ENCODE results near the gene DROSHA.

Gene DROSHA

DNA sequence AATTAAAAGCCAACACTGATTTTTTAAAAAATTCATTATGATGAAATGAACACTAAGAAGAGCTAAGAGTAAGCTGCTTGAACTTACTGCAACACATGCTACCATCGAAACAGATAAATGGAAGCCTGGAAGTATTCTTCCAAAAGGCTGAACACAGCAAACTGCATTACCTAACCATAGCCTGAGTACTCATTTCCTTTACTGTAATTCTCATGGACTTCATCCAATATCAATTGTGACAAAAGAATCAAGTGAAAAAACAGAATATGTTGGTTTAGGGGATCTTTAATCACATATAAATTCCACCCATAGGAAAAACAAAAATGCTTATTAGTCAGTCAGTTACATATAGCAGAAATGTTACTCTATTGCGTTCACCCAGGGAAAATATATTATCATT is 68.5 kb downstream of the DROSHA start:
- no peaks in the 10 kb centered on the region for H4K20me1 ChIP-seq (ENCODE audit: insufficient read depth, low read length)
- H3K4me1 ChIP-seq (ENCODE audit: insufficient read depth, low read length), result no peaks in the 10 kb centered on the region
- DNase-seq (no peak), ATAC-seq (ENCODE audit: insufficient read depth, low read depth) (no peak)
- no peaks in the 10 kb centered on the region for H3K79me2 ChIP-seq (ENCODE audit: insufficient read depth, low read length)
- H3K27me3 ChIP-seq (ENCODE audit: insufficient read depth, low read length, poor library complexity), result no peaks in the 10 kb centered on the region
- H3K36me3 ChIP-seq (ENCODE audit: insufficient read depth, low read length), result peaks cover 99% of the 10 kb centered on the region
- peaks cover 43% of the 10 kb centered on the region for H3K9me3 ChIP-seq (ENCODE audit: insufficient read depth, low read length, severe bottlenecking)
- no peak overlapping the region for H3K9ac ChIP-seq (ENCODE audit: low read depth, low read length)
- TF ChIP-seq, protein P1, sequence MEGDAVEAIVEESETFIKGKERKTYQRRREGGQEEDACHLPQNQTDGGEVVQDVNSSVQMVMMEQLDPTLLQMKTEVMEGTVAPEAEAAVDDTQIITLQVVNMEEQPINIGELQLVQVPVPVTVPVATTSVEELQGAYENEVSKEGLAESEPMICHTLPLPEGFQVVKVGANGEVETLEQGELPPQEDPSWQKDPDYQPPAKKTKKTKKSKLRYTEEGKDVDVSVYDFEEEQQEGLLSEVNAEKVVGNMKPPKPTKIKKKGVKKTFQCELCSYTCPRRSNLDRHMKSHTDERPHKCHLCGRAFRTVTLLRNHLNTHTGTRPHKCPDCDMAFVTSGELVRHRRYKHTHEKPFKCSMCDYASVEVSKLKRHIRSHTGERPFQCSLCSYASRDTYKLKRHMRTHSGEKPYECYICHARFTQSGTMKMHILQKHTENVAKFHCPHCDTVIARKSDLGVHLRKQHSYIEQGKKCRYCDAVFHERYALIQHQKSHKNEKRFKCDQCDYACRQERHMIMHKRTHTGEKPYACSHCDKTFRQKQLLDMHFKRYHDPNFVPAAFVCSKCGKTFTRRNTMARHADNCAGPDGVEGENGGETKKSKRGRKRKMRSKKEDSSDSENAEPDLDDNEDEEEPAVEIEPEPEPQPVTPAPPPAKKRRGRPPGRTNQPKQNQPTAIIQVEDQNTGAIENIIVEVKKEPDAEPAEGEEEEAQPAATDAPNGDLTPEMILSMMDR (IDR thresholded peaks at IDR 0.05; ENCODE audit: borderline replicate concordance, extremely low read depth, low read length, poor library complexity, severe bottlenecking), result no peak
- TF ChIP-seq EZH2 (IDR thresholded peaks at IDR 0.05; ENCODE audit: borderline replicate concordance, low read depth, low read length, severe bottlenecking), result no peak
- no peak overlapping the region for H3K4me3 ChIP-seq (ENCODE audit: low read depth in 1 of 2, low read length in 2 of 2)
- H2AFZ ChIP-seq (ENCODE audit: low read depth, low read length), result no peak overlapping the region
- no peak overlapping the region for H3K4me2 ChIP-seq (ENCODE audit: insufficient read depth, low read length)
- no peak overlapping the region for H3K27ac ChIP-seq (ENCODE audit: low read length)

DNA sequence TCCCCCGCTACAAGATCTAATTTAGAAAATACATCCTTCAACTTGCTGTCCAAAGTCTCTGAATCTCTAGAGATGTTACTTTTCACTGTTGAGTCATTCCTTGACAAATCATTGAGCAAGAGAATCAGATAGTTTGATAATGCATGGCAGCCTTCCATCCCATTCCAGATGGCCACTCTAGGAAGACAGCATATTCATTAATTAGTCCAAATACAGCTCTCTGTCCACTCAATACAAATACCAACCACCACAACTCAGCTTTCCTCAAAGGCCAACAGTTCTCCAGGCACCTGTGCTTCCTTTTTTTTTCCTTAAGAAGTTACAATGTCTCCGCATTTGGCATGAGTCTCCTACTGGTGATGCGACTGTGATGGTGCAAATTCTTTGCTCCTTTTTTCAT is 72.3 kb downstream of the DROSHA start:
- Histone ChIP-seq H3K27ac (ENCODE audit: low read length) (no peak overlapping the region), H3K4me3 (ENCODE audit: low read depth in 1 of 2, low read length in 2 of 2) (no peak overlapping the region), H3K27me3 (ENCODE audit: insufficient read depth, low read length, poor library complexity) (no peaks in the 10 kb centered on the region), H3K4me1 (ENCODE audit: insufficient read depth, low read length) (no peaks in the 10 kb centered on the region), H3K4me2 (ENCODE audit: insufficient read depth, low read length) (no peak overlapping the region), H3K9ac (ENCODE audit: low read depth, low read length) (no peak overlapping the region), H3K9me3 (ENCODE audit: insufficient read depth, low read length, severe bottlenecking) (peaks cover 44% of the 10 kb centered on the region), H4K20me1 (ENCODE audit: insufficient read depth, low read length) (no peaks in the 10 kb centered on the region), H3K36me3 (ENCODE audit: insufficient read depth, low read length) (peaks cover 87% of the 10 kb centered on the region), H2AFZ (ENCODE audit: low read depth, low read length) (no peak overlapping the region), H3K79me2 (ENCODE audit: insufficient read depth, low read length) (no peaks in the 10 kb centered on the region)
- no peak for DNase-seq
- ATAC-seq (ENCODE audit: insufficient read depth, low read depth), result no peak
- TF ChIP-seq, protein P1 (IDR thresholded peaks at IDR 0.05; ENCODE audit: borderline replicate concordance, extremely low read depth, low read length, poor library complexity, severe bottlenecking), result no peak
- no peak for TF ChIP-seq EZH2 (IDR thresholded peaks at IDR 0.05; ENCODE audit: borderline replicate concordance, low read depth, low read length, severe bottlenecking)

DNA sequence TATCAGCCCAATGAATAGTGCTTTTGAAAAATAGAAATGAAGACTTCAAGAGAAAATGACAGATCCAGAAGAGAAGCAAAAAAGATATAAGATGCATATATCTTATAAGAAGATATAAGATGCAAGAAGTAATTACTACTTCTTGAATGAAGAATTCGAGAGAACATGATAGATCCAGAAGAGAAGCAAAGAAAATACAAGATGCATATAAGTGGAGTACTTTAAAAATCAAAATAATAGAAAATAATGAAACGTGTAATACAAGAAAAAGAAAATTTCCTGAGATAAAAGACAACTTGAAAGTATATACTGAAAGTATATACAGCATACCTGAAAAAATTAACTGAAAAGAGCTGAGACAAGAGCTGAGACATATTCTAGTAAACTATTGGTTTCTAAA is 76.7 kb downstream of the DROSHA start:
- no peak for DNase-seq
- H3K79me2 ChIP-seq (ENCODE audit: insufficient read depth, low read length), result no peaks in the 10 kb centered on the region
- H3K36me3 ChIP-seq (ENCODE audit: insufficient read depth, low read length), result peaks cover 62% of the 10 kb centered on the region

More for the DNA sequence above, 76.7 kb downstream of the DROSHA start:
- no peak overlapping the region for H2AFZ ChIP-seq (ENCODE audit: low read depth, low read length)
- ATAC-seq (ENCODE audit: insufficient read depth, low read depth), result no peak
- H3K9ac ChIP-seq (ENCODE audit: low read depth, low read length), result no peak overlapping the region
- H3K4me3 ChIP-seq (ENCODE audit: low read depth in 1 of 2, low read length in 2 of 2), result no peak overlapping the region
- H4K20me1 ChIP-seq (ENCODE audit: insufficient read depth, low read length), result no peaks in the 10 kb centered on the region
- H3K27ac ChIP-seq (ENCODE audit: low read length), result no peak overlapping the region
- H3K4me2 ChIP-seq (ENCODE audit: insufficient read depth, low read length), result no peak overlapping the region
- no peaks in the 10 kb centered on the region for H3K27me3 ChIP-seq (ENCODE audit: insufficient read depth, low read length, poor library complexity)
- TF ChIP-seq EZH2 (IDR thresholded peaks at IDR 0.05; ENCODE audit: borderline replicate concordance, low read depth, low read length, severe bottlenecking), result no peak
- TF ChIP-seq, protein P1 (IDR thresholded peaks at IDR 0.05; ENCODE audit: borderline replicate concordance, extremely low read depth, low read length, poor library complexity, severe bottlenecking), result no peak
- H3K4me1 ChIP-seq (ENCODE audit: insufficient read depth, low read length), result no peaks in the 10 kb centered on the region
- peaks cover 9% of the 10 kb centered on the region for H3K9me3 ChIP-seq (ENCODE audit: insufficient read depth, low read length, severe bottlenecking)

Data from DND-41 (cell line).